Mesenteric fat pad (tissue), 1 donor: Measurements from ENCODE around the gene GNAS. TPM values are rescaled to one million over a fixed set of nuclear protein-coding genes. Genes with fewer than 3 reads are reported as not detected.
A peak's percentile ranks its signal among the peaks of the same experiment; 100 is the strongest.
"Not testable (repeated sequence)": the region's sequence is repeated elsewhere in the genome, so short reads cannot be mapped to it uniquely, and the experiment has no call there.

Experiments
- DNase-seq: peaks from one replicate; pipeline ENCODE4 v3.0.0-alpha.2; 2020; ENCODE audit warnings: low spot score
- long read RNA-seq: library from polyadenylated mRNA; unstranded; transcript quantifications from one replicate; pipeline ENCODE4 v2.0.0, GENCODE V29; 2020
- total RNA-seq: library from RNA; stranded (reverse); fragmentation: NEBNext Ultra II Directional; extraction: Animal tissue kit (Norgen Biotek cat#: 25700); gene quantifications from one replicate; pipeline ENCODE4 v1.2.1, GENCODE V29; 2021
- donor health status: DM: yes; HTN: yes; CAD: no.

Gene GNAS
- total RNA-seq = 697 TPM
- long read RNA-seq, transcript GNAS-231 (2 exons, 493 nt) = minor isoform, 46 of 317 reads
- long read RNA-seq, transcript GNAS-201 (12 exons, 1,866 nt) = minor isoform, 38 of 317 reads
- long read RNA-seq, transcript GNAS-211 (12 exons, 1,931 nt) = major isoform, 70 of 317 reads
- long read RNA-seq, transcript GNAS-210 (13 exons, 1,972 nt) = minor isoform, 53 of 317 reads
- long read RNA-seq, partial matches to known transcripts = 30 of 317 reads
- long read RNA-seq, other reads (novel, unspliced or antisense) = 52 of 317 reads

DNA sequence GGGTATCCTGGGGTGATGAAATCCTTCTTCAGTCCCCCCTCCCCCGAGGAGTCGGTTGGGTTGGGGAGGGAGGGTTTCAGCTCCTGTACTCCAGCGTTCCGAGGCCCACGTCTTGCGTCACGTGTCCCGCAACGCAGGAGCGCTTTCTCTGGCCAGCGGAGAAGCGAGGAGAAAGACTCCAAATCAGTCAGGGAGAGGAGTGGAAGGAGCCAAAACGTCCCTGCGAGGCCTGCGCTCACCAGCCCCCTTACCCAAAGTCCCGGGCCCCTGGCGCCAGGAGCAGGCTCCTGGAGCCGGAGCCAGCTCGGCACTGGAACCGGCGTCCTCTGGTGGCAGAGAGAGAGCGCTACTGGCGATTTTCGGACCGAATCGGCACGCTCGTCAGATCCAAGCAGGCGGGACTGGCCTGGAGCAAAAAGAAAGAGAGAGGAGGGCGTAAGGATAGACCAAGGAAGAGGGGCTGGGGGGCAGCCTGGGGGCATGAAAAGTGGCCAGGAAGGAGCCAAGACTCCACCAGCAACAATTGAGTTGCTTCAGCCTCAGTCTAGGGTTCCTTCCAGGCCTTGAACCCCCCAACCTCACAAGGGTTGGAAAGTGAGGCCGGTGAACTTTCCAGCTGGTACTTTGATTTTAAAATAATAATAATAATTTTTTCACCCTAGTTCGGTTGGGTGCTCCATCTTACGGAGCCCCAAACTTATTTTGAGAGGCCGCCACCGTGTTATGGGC, at the start of gene GNAS:
Gene GNAS (plus strand): TSS at position 174 of the 729 bp plus-strand sequence.
- DNase-seq = peak; percentile 81

DNA sequence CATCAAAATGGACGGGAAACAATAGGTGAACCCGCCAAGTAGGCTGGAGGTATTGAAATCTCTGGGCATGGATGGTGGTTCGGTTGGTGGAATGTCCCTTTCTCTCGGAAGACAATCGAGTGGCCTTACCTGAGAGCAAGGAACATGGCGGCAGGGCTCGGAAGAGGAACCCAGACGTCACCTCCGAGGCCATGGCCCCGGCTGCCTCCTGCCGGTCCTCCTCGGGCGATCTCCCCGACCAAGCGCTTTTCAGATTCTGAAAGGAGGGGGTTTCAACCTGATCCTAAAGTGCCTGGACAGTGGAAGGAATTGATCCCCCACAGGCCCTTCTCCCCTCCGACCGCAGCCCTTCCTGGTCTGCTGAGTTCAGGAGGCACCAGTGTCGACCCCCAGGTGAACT, 49.0 kb upstream of the GNAS start:
- DNase-seq = no peak

DNA sequence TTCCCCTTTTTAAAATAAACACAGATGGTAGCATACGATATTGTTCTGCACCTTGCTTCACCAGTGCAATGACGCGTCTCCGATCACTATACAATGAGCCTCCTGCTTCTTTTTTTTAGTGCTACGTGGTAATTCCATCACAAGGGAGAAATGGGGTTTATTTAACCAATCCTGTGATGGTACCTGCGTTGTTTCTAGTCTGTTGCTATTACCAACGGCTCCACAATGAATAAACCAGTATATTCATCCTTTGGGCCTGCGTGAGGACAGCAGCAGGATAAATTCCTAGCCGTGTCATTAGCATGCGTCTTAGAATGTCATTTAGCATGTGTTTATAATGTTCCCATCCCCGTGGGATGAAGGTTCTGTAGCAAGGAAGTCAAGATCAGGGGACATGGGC, 44.7 kb upstream of the GNAS start:
- no peak for DNase-seq

DNA sequence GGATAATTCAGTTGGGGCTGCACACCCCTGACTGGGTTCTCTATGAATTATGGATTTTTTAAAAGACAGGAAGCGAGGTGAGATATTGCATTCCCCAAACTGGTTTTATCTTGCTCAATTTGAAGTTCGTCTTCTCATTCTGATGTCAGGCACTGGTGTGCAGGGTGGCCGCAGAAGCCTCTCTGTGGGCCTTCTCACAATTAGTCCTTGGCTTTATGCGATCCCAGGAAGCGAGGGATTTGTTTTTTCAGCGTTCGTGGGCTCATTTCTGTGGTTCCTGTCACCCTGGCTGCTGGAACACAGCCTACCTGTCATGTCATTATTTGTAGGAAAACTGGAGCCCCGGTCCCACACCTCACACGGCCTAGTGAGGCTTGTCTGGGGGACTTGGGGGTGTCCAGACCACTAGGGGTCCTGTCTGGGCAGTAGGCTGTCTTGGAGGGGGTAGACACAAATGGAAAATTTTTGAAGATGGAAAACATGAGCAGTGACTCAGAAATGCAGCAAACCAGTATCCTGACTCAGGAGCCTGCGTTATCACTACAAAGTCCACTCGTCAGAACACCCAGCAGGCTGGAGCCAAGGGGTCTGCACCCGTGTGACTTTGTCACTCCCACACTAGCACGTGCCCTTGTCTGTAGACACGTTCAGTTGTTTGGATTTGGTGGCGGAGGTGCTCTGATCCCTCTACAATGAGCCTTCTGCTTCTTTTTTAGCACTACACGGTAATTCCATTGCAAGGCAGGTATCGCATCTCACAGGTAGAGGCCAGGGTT, 44.1 kb upstream of the GNAS start:
- DNase-seq = no peak

DNA sequence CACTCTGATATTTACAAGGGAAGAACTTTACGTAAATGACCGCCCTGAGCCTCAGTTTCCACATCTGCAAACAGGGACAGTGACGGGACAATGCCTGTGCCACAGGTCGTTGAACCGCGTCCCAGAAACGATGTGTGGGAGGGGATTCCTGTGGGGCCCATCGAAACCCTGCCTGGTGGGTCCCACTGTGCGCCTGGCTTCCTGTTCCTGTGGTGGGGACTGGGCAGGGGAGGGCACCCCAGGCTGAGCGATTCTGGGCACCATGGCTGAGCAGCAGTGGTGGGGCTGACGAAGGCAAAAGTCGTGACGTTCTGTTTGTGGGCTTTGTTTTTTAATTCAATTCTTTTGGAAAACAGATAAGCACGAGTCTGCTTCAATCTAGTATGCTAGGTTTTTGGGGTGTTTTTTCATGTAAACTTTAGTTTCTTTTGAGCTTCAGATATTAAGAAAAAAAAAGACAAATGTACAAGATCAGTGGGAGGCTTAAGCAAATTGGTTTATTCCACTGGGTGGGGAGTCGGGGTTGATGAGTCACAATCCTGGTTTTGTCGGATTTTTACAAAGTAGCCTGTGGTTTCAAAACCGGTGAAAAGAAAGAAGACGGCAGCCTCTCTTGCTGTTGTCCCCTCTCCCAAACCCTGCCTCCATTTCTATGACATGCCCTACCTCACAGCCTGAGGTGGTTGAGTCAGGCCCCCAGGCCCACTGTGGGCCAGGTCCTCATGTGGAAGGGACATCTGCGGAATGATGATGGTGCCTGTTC, 42.2 kb upstream of the GNAS start:
- DNase-seq = no peak

DNA sequence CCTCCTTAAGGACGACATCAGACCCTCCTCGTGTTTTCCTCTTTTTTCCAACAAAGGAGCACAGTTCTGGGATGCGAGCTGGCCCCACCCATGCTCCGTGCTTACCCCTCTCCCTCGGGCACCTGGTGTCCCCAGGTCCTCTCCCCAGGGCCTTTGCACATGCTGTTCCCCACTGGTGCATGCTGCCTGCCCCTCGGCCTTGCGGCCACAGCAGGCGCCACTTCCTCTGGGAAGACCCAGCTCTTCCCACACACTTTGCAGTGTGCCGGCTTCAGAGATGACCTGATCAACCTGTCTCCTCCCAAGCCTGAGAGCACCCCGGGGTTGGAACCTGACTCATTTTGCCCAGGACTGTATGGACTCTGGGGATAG, 41.7 kb upstream of the GNAS start:
- no peak for DNase-seq

DNA sequence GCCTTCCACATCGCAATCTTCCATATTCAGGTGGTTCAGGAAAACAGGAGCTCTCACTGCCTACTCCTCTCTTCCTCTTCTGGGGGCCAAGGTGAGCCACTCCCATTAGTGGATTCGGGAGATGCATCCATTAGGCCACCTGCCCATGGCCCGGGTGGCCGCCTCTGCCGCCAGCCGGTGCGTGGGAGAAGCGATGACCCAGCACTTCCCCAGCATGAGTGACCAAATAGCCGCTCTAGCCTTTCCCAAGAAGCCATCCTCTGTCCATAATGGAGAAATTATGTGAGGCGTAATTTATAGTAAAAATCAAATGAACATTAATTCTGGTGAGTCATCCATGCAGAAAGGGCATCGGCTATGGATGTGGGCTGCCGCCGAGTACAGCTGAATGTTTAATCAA, 41.2 kb upstream of the GNAS start:
- no peak for DNase-seq

DNA sequence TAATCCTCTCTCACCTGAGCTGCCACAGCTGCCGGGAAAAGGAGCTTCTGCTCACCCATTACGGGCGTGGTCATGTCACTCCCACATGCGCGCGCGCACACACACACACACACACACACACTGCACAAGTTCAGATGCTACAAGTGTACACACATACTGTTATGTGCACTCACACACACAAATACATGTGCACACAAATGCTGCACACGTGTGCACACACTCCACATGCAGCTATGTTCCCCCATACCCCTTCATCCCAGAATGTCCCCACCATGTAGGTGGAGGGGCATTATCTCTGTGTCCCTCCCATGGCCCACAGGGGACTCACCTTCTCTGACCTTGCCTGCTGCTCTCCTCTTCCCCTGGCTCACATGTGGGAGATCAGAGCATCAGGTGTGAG, 39.1 kb upstream of the GNAS start:
- no peak for DNase-seq

DNA sequence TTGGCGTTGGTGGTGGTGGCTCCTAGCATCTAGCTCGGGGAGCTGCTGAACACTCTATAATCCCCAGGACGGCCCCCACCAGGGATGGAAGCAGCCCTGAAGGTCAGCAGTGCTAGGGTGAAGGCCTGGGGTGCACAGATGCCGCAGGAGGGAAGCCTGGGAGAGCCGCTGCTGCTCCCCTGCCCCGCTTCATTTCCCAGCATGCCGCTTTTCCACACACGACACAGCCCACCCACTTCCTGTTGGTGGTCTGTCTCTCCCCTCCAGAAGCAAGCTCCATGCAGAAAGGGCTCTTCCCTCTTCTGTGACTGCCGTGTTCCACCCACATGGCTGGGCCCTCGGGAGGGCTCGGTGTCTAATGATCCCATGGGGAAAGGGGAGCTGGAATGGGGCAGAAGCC, 37.1 kb upstream of the GNAS start:
- DNase-seq = no peak

DNA sequence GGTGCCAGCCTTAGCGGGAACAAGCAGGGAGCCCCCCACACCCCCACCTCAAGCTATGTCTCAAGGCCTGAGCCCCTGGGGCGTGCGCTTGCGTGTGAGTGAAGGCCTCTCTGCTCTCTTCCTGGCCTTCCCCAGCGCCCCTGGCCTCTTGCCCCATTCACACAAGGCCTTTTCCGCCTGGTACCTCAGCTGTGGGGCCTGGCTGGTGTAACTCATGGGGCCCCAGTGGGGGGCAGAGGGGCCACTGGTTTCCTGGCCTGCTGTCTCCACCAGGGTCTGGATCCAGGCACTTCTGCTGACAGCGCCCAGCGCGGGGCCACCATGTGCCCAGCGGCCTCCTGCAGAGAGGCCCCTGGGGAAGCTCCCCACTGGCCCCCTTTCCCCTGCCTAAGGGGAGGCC, 36.5 kb upstream of the GNAS start:
- no peak for DNase-seq

DNA sequence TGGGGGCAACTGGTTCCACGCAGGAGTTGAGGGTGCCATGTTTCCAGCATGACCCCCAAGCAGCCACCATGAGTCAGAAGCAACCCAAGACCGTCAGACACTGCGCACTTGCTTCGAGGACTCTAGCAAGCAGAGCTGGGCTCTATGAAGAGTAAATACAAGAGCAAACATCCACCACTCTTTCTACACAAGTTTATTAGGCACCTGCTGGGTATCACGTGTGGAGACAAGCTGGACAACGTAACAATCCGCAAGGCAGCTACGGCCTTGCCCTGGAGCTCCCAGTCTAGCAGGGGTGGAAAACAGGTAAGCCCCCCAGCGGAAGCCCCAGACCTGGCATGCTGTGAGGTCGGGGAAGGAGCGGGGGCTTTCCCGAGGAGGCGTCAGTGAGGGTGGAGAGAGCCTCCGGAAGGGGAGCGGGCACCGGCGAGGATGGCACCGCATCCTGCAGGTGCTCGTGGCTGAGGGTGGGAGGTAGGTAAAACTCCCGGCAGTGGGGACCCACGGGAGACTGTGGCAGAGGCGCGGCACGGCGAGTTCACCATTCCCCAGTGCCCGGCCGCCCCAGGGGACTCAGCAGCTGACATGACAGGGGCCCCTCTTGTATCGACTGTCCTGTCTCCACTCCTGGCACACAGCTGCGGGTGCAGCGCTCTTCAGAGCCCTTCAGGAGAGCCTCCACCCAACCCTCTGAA, 35.4 kb upstream of the GNAS start:
- no peak for DNase-seq

DNA sequence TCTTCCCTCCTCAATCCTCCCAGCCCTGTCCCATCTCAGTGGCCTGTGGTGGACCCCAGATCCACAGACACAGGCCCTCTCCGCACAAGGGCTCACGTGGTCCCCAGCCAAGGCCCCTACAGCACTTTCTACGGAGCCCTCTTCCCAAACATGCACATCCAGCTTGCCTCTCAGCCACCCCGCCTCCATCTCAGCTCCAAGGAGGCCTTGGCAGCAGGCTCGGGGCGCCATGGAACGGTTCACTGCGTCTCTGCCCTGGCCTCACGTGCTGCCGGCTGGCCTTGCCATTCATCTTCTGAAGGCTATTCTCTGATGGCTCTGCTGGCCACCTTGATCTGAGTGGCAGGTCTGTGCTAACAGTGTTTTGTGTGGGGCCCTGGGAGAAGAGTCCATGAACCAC, 34.8 kb upstream of the GNAS start:
- DNase-seq = no peak

DNA sequence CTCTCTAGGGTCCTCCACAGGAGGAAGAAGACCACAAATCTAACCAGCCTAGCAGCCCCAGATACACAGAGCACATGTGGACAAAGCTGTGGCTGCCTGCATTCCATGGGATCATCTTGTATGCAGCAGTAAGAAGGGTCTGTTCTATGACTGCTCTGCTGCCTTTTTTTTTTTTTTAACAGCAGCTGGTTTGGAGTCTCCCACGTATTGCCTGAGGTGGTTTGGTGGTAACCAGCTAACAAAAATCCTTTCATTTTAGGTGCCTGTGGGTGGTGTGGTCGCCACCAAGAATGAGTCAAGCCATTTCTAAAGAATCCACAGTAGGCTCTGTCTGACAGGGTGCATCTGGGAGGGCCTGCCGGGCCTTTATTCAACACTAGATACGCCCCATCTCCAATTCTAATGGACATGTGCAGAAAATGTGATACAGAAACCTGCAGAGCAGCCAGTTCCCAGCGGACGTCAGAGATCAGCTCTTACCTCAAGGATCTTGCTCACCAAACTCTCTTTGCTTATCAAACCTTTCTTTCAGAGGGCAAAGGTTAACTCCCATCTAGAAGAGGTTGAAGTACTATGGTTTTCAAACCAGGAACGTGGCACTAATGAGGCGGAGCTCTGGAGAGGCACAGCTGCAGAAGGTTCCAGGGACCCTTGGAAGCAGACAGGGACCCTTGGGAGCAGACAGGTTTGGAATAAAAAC, 33.8 kb upstream of the GNAS start:
- DNase-seq = no peak

DNA sequence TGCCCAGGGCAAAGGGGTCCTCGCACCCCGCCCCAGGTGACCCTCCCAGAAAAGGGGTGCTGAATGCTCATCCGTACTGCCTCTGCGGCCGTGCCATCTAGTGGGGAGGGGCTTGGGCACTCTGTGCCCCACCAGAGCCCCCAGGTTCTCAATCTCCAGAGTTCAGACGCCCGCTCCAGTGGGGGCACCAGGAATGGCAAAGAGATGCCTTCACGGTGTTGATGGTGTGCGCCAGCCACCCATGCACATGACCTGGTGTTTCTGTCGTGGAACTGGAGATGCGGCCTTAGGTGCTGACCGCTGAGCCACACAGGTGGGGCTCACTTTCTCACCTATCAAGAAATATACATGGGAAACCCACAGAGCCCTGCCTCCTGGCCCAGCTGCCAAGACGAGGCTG, 32.6 kb upstream of the GNAS start:
- DNase-seq = no peak

DNA sequence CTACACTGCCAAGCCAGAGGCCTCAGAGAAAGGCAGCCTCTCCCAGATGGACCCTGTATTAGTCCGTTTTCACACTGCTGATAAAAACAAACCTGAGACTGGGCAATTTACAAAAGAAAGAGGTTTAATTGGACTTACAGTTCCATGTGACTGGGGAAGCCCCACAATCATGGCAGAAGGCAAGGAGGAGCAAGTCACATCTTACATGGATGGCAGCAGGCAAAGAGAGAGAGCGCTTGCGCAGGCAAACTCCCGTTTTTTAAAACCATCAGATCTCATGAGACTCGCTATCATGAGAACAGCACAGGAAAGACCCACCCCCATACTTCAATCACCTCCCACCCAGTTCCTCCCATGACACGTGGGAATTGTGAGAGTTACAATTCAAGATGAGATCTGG, 32.0 kb upstream of the GNAS start:
- not testable (repeated sequence) for DNase-seq

DNA sequence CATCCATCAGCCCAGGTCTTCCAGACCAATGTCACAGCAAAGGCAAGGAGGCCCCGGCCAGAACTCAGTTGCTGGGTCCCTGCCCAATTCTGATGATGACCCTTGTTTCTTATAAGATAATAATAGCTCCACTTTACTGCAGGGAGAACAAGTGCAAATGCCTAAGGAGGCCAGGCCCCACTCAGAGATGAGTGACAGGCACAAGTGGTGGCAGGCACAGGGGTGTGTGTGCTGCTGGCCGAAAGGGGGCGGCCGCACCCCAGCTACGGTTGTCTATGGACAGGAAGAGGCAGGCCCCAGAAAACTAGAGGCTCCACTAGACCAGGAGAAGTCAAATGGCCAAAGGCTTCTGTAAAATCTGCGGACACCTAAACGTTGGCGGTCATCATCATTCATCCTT, 30.4 kb upstream of the GNAS start:
- DNase-seq = no peak

DNA sequence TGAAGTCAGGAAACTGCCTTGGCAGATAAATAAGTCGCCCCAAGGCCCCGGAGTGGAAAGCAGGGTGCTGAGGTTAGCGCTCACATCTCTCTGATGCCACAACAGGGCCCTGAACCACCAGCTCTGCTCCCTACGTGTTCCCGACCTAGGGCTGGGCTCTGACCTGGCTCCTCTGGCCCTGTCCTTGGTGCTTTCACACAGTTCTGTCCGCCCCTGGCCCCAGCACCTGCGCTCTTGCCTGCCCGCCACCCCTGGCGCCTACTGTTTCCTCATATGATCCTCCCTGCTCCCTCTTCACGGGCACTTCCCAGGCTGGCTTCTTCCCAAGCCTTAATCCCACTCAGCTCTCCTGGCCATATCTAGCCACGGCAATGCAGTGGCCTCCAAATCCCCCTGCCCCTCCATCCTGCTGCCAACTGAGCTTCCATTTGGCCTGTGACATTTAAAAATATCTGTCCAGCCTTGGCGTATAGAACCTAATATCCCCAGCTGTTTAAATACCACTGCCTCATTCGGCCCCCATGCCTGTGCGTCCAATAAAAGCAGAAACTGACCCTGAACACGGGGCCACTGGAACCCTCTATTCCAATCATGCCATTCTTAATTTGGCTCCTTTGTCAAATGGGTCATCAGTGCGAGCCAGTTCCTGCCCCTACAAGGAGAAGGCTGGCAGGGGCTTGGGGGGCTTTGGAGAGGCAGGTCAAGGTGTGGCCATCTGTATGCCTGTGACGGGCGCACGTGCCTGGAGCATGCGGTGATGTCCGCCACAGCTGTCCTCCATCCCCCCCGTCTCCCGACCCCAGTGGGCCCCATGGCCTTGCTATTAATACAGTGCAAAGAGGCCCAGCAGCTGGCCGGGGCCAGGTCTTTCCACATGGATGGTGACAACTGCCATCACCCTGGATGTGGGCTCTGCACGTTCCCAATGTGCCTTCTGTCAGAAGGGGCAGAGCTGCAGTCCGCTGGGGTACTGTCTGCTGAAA, 29.5 kb upstream of the GNAS start:
- DNase-seq = no peak

DNA sequence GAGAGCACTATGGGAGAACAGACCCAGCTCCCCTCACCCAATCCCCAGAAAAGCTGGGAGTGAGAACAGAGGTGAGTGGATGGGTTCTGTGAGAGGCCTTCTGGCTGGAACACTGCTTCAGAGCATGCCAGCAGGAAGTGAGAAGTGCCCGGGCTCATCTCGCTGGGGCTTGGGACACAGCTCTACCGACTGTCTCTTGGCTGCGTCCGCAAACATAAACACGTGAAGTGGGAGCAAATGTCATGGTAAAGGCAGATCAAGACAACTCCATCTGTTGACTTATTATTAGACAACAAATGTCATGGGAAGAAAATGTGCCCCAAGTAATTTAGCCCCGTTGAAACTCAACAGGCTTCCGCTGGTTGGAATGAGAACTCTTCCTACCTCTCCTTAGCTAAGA, 27.7 kb upstream of the GNAS start:
- no peak for DNase-seq

DNA sequence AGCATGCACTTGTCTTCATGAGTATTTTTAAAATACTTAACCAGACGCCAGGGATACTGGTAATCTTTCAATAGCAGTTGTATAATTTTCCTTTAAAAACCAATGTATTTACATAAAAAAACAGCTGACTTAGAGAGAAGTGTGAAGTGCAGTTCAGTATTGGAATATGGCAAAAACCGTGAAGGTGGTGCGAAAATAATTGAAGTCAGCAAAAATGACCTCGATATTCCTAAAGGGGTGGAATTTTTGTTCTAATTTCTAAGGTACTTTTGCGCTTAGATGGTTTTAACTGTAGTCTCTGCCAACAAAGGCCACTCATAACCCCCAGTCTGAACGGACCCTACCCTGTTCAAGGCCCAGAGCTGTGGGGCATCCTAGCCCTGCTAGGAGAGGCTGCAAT, 27.1 kb upstream of the GNAS start:
- DNase-seq = no peak
